ENCODE data around the gene PLA2G12A. TPM values are rescaled to one million over a fixed set of nuclear protein-coding genes. Genes with fewer than 3 reads are reported as not detected.

The PLA2G12A gene
- polyA plus RNA-seq, 1 of the 3 experiments (the other 2 are of a cell fraction), result 7.9 TPM

GRCh38 chr4:109728385-109728784 is 1.5 kb downstream of the PLA2G12A start:
- Histone ChIP-seq H3K36me3 (replicated peaks in 1 of 2; ENCODE audit: control insufficient read depth in 1 of 2, insufficient read depth in 2 of 2, low read length in 1 of 2) (peaks cover 2 to 6% of the 10 kb centered on the region in 2 experiments), H3K4me2 (peak overlapping the region; percentile 92), H4K20me1 (ENCODE audit: insufficient read depth) (no peaks in the 10 kb centered on the region), H3K79me2 (ENCODE audit: insufficient read depth) (peaks cover 17% of the 10 kb centered on the region), H3K27me3 (ENCODE audit: insufficient read depth) (no peaks in the 10 kb centered on the region), H2AFZ (ENCODE audit: low read depth) (no peak overlapping the region), H3K4me3 (ENCODE audit: low read depth in 2 of 2, low read length in 1 of 2) (peak overlapping the region; percentile 88 to 92; a peak in 2 of 4 replicates), H3K9me3 (no peaks in the 10 kb centered on the region), H3K27ac (ENCODE audit: low read depth in 2 of 2, low read length in 1 of 2) (no peak overlapping the region), H3K9ac (no peak overlapping the region), H3F3A (replicated peaks; ENCODE audit: insufficient read depth) (no peaks in the 10 kb centered on the region), H3K4me1 (ENCODE audit: control insufficient read depth in 1 of 2, insufficient read depth in 2 of 2, low read depth in 1 of 2, low read length in 1 of 2) (peaks cover 0 to 4% of the 10 kb centered on the region in 2 experiments; a peak in 2 of 4 replicates), H3K9me2 (no peaks in the 10 kb centered on the region)
- POLR2A ChIA-PET, result no interaction called here
- TF ChIP-seq FOSL2 (IDR thresholded peaks at IDR 0.05; ENCODE audit: borderline replicate concordance, low read depth) (no peak), MXI1 (IDR thresholded peaks at IDR 0.05; ENCODE audit: low read depth, low read length) (no peak), IRF3 (IDR thresholded peaks at IDR 0.05; ENCODE audit: low read depth, low read length) (no peak), ELF1 (IDR thresholded peaks at IDR 0.05) (no peak), PBX3 (IDR thresholded peaks at IDR 0.05) (no peak), NFIC (IDR thresholded peaks at IDR 0.05; ENCODE audit: borderline replicate concordance) (no peak)
- DNase-seq, result no peak
- WGBS (ENCODE audit: low lambda C conversion rate), result 83% methylated on average over 6 of the region's 6 CpGs
- CTCF ChIA-PET, result interaction anchor here (1.0 kb wide), 1 partner anchor 92 kb away, joined by 4 read pairs; no protein-coding TSS in a partner anchor

GRCh38 chr4:109723110-109723509 is 6.8 kb downstream of the PLA2G12A start:
- POLR2A ChIA-PET, result no interaction called here
- H3K79me2 ChIP-seq (ENCODE audit: insufficient read depth), result peaks cover 7% of the 10 kb centered on the region; the same call in 1 of the 2 replicates
- TF ChIP-seq PBX3 (IDR thresholded peaks at IDR 0.05) (no peak), NRF1 (IDR thresholded peaks at IDR 0.05; ENCODE audit: low read depth, low read length) (no peak), MEF2A (IDR thresholded peaks at IDR 0.05; ENCODE audit: borderline replicate concordance, low read depth) (no peak), MAX (IDR thresholded peaks at IDR 0.05; ENCODE audit: low read depth) (no peak), IRF3 (IDR thresholded peaks at IDR 0.05; ENCODE audit: low read depth, low read length) (no peak), SIN3A (IDR thresholded peaks at IDR 0.05; ENCODE audit: borderline replicate concordance, low read depth, low read length) (no peak), NFIC (IDR thresholded peaks at IDR 0.05; ENCODE audit: borderline replicate concordance) (no peak), TEAD4 (IDR thresholded peaks at IDR 0.05; ENCODE audit: borderline replicate concordance, insufficient read depth) (no peak), RAD21 (IDR thresholded peaks at IDR 0.05; ENCODE audit: low read length) (no peak), REST (IDR thresholded peaks at IDR 0.05; ENCODE audit: low read depth, low read length) (no peak), RCOR1 (IDR thresholded peaks at IDR 0.05; ENCODE audit: low read length) (no peak), USF1 (IDR thresholded peaks at IDR 0.05; ENCODE audit: borderline replicate concordance, low read depth) (no peak), JUND (IDR thresholded peaks at IDR 0.05) (no peak), FOSL2 (IDR thresholded peaks at IDR 0.05; ENCODE audit: borderline replicate concordance, low read depth) (no peak), TAF1 (IDR thresholded peaks at IDR 0.05; ENCODE audit: borderline replicate concordance, low read depth, low read length) (no peak)

More at GRCh38 chr4:109723110-109723509, 6.8 kb downstream of the PLA2G12A start:
- CTCF ChIA-PET, result interaction anchor here (0.6 to 1.3 kb wide), 2 partner anchors 12 to 33 kb away, joined by 3 read pairs; no protein-coding TSS in a partner anchor
- no peaks in the 10 kb centered on the region for H3K4me1 ChIP-seq (ENCODE audit: control insufficient read depth in 1 of 2, insufficient read depth in 2 of 2, low read depth in 1 of 2, low read length in 1 of 2)
- H3K9me2 ChIP-seq, result no peaks in the 10 kb centered on the region
- 96% methylated on average over 2 of the region's 2 CpGs for WGBS (ENCODE audit: low lambda C conversion rate)
- H3K27ac ChIP-seq (ENCODE audit: low read depth in 2 of 2, low read length in 1 of 2), result no peak overlapping the region
- H3K9ac ChIP-seq, result no peak overlapping the region
- no peak overlapping the region for H3K4me2 ChIP-seq
- no peaks in the 10 kb centered on the region for H4K20me1 ChIP-seq (ENCODE audit: insufficient read depth)
- H3K4me3 ChIP-seq (ENCODE audit: low read depth in 2 of 2, low read length in 1 of 2), result no peak overlapping the region
- DNase-seq, result no peak
- no peaks in the 10 kb centered on the region for H3K9me3 ChIP-seq
- H2AFZ ChIP-seq (ENCODE audit: low read depth), result no peak overlapping the region
- peaks cover 2 to 6% of the 10 kb centered on the region in 2 experiments for H3K36me3 ChIP-seq (replicated peaks in 1 of 2; ENCODE audit: control insufficient read depth in 1 of 2, insufficient read depth in 2 of 2, low read length in 1 of 2)
- no peaks in the 10 kb centered on the region for H3F3A ChIP-seq (replicated peaks; ENCODE audit: insufficient read depth)
- no peaks in the 10 kb centered on the region for H3K27me3 ChIP-seq (ENCODE audit: insufficient read depth)

Measured in SK-N-SH (cell line).